Measurements from ENCODE around the gene FHL5. TPM values are rescaled to one million over a fixed set of nuclear protein-coding genes. Genes with fewer than 3 reads are reported as not detected.

FHL5 gene
- total RNA-seq, 1 experiment from 2014 or later: not detected

DNA sequence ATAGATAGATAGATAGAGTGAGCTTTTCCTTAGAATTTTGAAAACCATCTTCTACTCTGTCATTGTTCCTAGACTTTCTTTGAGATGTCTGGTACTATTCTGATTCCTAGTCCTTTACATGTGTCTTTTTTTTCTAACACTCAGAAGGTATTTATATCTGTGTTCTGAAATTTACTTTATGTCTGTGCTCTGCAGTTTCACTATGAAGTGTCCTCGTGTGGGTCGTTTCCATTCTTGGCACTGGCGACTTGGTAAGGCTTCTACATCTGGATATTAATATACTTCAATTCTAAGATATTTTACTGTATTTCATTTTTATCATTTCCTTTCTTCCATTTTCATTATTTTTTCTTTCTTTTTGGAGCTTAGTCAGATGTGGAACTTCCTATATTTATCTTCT lies 87.0 kb downstream of the FHL5 start:
- no peak overlapping the region for H3T11ph ChIP-seq (ENCODE audit: low read length)
- WGBS (ENCODE audit: extremely low coverage, insufficient read length, low lambda C conversion rate): no CpG with 5 or more reads among the region's 3 CpGs
- H3K23me2 ChIP-seq (ENCODE audit: insufficient read length, low read depth, low read length, poor library complexity, severe bottlenecking): no peaks in the 10 kb centered on the region
- no peak overlapping the region for H2BK120ac ChIP-seq (ENCODE audit: low read depth, low read length, poor library complexity, severe bottlenecking)
- H4K8ac ChIP-seq (replicated peaks; ENCODE audit: insufficient read length, low read depth, low read length): no peak overlapping the region
- no peak overlapping the region for H4K91ac ChIP-seq (ENCODE audit: insufficient read length, low read depth, low read length)
- no peak overlapping the region for H3K4me3 Mint-ChIP-seq
- H3K4ac ChIP-seq (ENCODE audit: low read depth, low read length): no peak overlapping the region
- H3K79me1 ChIP-seq (ENCODE audit: insufficient read depth, low read depth, low read length, poor library complexity, severe bottlenecking): no peaks in the 10 kb centered on the region
- no peak overlapping the region for H3K27ac ChIP-seq (ENCODE audit: insufficient read length, low read depth, low read length)
- no peak overlapping the region for H3K23ac ChIP-seq (ENCODE audit: insufficient read length, low read depth, low read length)
- no peak overlapping the region for H2BK15ac ChIP-seq (ENCODE audit: low read depth, low read length)
- no peaks in the 10 kb centered on the region for H3K27me3 ChIP-seq (ENCODE audit: insufficient read depth, low read length)
- no peak overlapping the region for H2BK5ac ChIP-seq (ENCODE audit: insufficient read length, low read length)
- H3K9me3 ChIP-seq (ENCODE audit: control insufficient read depth, low read depth, low read length): no peaks in the 10 kb centered on the region
- no peak overlapping the region for H2AK5ac ChIP-seq (ENCODE audit: insufficient read length, low read length)
- H2BK12ac ChIP-seq (ENCODE audit: insufficient read length, low read depth, low read length): no peak overlapping the region
- H3K4me1 ChIP-seq (ENCODE audit: insufficient read depth, low read length): no peaks in the 10 kb centered on the region
- H2BK20ac ChIP-seq (ENCODE audit: low read depth, low read length, poor library complexity, severe bottlenecking): no peak overlapping the region
- no peak overlapping the region for H3K9ac ChIP-seq (ENCODE audit: extremely low read depth, insufficient read length, low read length)
- H3K79me2 ChIP-seq (ENCODE audit: insufficient read depth, low read length): no peaks in the 10 kb centered on the region
- H2AFZ ChIP-seq (ENCODE audit: low read length): no peak overlapping the region
- H3K4me2 ChIP-seq (ENCODE audit: insufficient read depth, insufficient read length, low read length): no peak overlapping the region
- H3K14ac ChIP-seq (ENCODE audit: insufficient read depth, low read length): no peak overlapping the region
- H3K18ac ChIP-seq (ENCODE audit: insufficient read length, low read depth, low read length): no peak overlapping the region
- TF ChIP-seq, protein P1, sequence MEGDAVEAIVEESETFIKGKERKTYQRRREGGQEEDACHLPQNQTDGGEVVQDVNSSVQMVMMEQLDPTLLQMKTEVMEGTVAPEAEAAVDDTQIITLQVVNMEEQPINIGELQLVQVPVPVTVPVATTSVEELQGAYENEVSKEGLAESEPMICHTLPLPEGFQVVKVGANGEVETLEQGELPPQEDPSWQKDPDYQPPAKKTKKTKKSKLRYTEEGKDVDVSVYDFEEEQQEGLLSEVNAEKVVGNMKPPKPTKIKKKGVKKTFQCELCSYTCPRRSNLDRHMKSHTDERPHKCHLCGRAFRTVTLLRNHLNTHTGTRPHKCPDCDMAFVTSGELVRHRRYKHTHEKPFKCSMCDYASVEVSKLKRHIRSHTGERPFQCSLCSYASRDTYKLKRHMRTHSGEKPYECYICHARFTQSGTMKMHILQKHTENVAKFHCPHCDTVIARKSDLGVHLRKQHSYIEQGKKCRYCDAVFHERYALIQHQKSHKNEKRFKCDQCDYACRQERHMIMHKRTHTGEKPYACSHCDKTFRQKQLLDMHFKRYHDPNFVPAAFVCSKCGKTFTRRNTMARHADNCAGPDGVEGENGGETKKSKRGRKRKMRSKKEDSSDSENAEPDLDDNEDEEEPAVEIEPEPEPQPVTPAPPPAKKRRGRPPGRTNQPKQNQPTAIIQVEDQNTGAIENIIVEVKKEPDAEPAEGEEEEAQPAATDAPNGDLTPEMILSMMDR (conservative IDR thresholded peaks at IDR 0.05): no peak
- no peaks in the 10 kb centered on the region for H3K9me3 Mint-ChIP-seq
- H3K27me3 Mint-ChIP-seq (ENCODE audit: low read depth): no peaks in the 10 kb centered on the region
- no peaks in the 10 kb centered on the region for H3K36me3 Mint-ChIP-seq (ENCODE audit: insufficient read depth in 1 of 3, low read depth in 3 of 3)
- peak overlapping the region in 1 of 3 experiments; percentile 11; a peak in 1 of 7 replicates for H3K27ac Mint-ChIP-seq
- H4K20me1 ChIP-seq (ENCODE audit: control insufficient read depth, insufficient read depth, insufficient read length): no peaks in the 10 kb centered on the region
- H3K4me1 Mint-ChIP-seq: no peaks in the 10 kb centered on the region
- no peak overlapping the region for H4K5ac ChIP-seq (ENCODE audit: insufficient read length, low read depth, low read length)
- H3K56ac ChIP-seq (ENCODE audit: insufficient read length, low read depth, low read length): no peak overlapping the region
- no peak for DNase-seq

Measured in H9 (cell line).